NT2/D1 (cell line): ENCODE results near the gene APPL2.

ENCODE experiments used
- SUZ12 ChIP-seq: IDR thresholded peaks from 2 replicates; pipeline ENCODE4 v1.6.1; 2011; ENCODE audit not compliant: insufficient read length, insufficient read depth; ENCODE audit errors: extremely low read depth
- YY1 ChIP-seq: IDR thresholded peaks from 2 replicates; pipeline ENCODE4 v1.6.1; 2011; ENCODE audit not compliant: insufficient read length, insufficient read depth
- ZNF274 ChIP-seq: IDR thresholded peaks from 2 replicates; pipeline ENCODE4 v1.6.1; 2011; ENCODE audit warnings: mild to moderate bottlenecking, low read depth, low read length

DNA sequence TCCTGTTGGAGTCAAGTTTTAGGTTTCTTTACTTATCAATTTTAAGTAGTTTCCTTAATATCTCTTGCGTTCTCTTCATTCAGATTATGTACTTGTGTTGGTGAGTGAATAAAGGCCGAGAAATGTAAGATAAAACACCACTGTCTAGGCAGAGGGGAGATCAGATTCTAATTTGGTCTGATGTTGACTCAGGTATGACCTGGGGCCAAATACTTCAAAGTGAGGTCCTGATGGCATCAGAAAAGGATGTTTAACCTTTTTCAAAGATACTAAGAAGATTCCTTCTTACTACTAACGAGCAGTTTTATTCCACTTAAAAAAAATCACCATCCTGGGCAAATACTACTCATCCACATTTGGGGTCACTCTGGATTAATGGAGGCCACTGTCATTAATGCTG, 26.9 kb downstream of the APPL2 start:
- TF ChIP-seq ZNF274 (no peak), YY1 (no peak), SUZ12 (no peak)
